PC-3 (cell line): ENCODE measurements around the gene KCTD11.

Experiments
- CTCF ChIP-seq: fragments of 300-600 bp; sonication (generic); conservative IDR thresholded peaks from 2 replicates; pipeline ENCODE4 v1.5.1; 2017; ENCODE audit warnings: antibody characterized with exemption, low read depth, mild to moderate bottlenecking, low read length
- EZH2 ChIP-seq: fragments of 300-600 bp; sonication (generic); IDR thresholded peaks from one replicate; pipeline ENCODE4 v1.6.1; 2017; ENCODE audit warnings: antibody characterized with exemption, mild to moderate bottlenecking, low read length; ENCODE audit not compliant: unreplicated experiment

DNA sequence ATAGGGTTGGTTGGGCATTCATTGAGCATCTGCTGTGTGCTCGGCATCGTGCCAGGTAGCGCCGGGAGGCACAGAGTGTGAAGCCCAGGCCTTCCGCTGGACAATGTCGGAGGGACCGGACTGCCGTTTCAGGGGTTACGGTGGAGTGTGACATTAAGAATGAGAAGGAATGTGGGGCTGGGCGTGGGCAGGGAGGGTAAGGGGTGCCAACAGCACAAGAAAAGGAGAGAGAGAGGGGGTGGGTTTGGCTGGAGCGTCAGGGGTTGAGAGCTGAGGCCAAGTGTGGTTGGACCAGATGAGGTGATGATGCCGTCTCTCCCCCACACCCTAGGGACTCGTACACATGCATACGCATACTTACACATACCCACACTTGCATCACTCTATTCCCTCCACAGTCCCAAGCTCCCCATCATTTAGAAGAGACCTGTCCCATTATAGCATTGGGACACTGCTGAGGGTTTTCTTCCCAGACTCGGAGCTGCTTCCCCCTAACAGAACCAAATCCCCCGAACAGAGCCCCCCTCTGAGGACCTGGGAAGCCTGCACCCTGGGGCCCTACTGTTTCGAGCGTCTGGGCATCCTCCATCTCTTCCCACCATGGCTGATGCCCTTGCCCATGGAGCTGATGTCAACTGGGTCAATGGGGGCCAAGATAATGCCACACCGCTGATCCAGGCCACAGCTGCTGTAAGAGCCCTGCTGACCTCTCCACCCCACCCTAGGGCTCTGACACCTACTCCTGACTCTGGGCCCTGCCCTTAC, 3.3 kb upstream of the KCTD11 start:
- TF ChIP-seq CTCF (no peak), EZH2 (no peak)
